Adrenal gland (tissue), 12 donors: ENCODE data around the gene EIF2S2. TPM values are rescaled to one million over a fixed set of nuclear protein-coding genes. Genes with fewer than 3 reads are reported as not detected.

Experiments
- DNase-seq, 7 donors: peaks; one replicate each; pipeline ENCODE4 v3.0.0-alpha.2; 2019 to 2020
- H3K27ac ChIP-seq, 5 donors: fragments of 200-600 bp; sonication (generic) in 4 of 5; 1 replicate in 3 of 5; 2 replicates in 2 of 5; pipeline versions ENCODE4 v1.5.1 to v1.8.0; 2016 to 2020; ENCODE audit warnings: mild to moderate bottlenecking in 1 of 5
- H3K27me3 ChIP-seq: fragments of 200-600 bp; 2 replicates; pipeline ENCODE4 v1.8.0; 2021
- H3K36me3 ChIP-seq, 2 donors: fragments of 200-600 bp; replicated peaks in 1 of 2; 1 replicate in 1 of 2; 2 replicates in 1 of 2; pipeline versions ENCODE4 v1.5.1 to v1.8.0; 2018 to 2022
- H3K4me1 ChIP-seq, 2 donors: fragments of 200-600 bp; replicated peaks in 1 of 2; 1 replicate in 1 of 2; 2 replicates in 1 of 2; pipeline versions ENCODE4 v1.5.1 to v1.8.0; 2018 to 2021
- H3K4me3 ChIP-seq, 4 donors: fragments of 200-600 bp; sonication (generic) in 3 of 4; one replicate each; pipeline ENCODE4 v1.5.1; 2016 to 2018
- H3K9me3 ChIP-seq, 3 donors: fragments of 200-600 bp; sonication (generic) in 1 of 3; replicated peaks in 1 of 3; 1 replicate in 2 of 3; 2 replicates in 1 of 3; pipeline versions ENCODE4 v1.5.1 to v1.8.0; 2016 to 2021
- POLR2A ChIP-seq, 2 donors: fragments of 450-650 bp; IDR thresholded peaks; one replicate each; pipeline ENCODE4 v1.6.1; 2017; ENCODE audit warnings: antibody characterized with exemption in 2 of 2, mild to moderate bottlenecking in 2 of 2, moderate library complexity in 1 of 2
- WGBS, 4 donors: extraction: QIAGEN DNeasy Blood & Tissue Kit in 2 of 4; methylation state at CpG; one replicate each; pipeline versions ENCODE4 v1.1.5 to v1.1.7; 2013 to 2017; 5-methylcytosine and 5-hydroxymethylcytosine counted together
- intact Hi-C, 2 donors: fragments of 100-400 bp; cut with DNase I; formaldehyde crosslinking; loops; one replicate each; pipeline versions ENCODE4 v1.14.1 to v1.15.0; 2022 to 2023
- polyA plus RNA-seq, 3 donors: library from polyadenylated mRNA; stranded (reverse); fragments of 200-250 nt in 2 of 3; fragments of 350-450 nt in 1 of 3; fragmentation: Illumina TruSeq in 1 of 3; extraction: RNeasy Lipid Tissue Mini Kit (QIAGEN cat#74804) in 1 of 3; gene quantifications; one replicate each; pipeline ENCODE4 v1.2.3, GENCODE V29; 2013 to 2014
- total RNA-seq, 9 donors: library from RNA; depleted of rRNA in 4 of 9; stranded (reverse); fragments of >200 nt in 4 of 9; fragments of 120-200 nt in 1 of 9; fragmentation: NEBNext Ultra II Directional in 1 of 9; extraction: Animal tissue kit (Norgen Biotek cat#: 25700) in 1 of 9; gene quantifications; one replicate each; pipeline versions ENCODE4 v1.1.0 to v1.2.4, GENCODE V29; 2013 to 2023
- TF ChIP-seq, protein P1 (sequence below), 6 experiments: fragments of 450-650 bp in 4 of 6; fragments of 200-600 bp in 2 of 6; sonication (generic) in 1 of 6; IDR thresholded peaks; 1 replicate in 5 of 6; 2 replicates in 1 of 6; pipeline versions ENCODE4 v1.5.1 to v1.8.0; 2016 to 2021; ENCODE audit warnings: antibody characterized with exemption in 6 of 6, mild to moderate bottlenecking in 2 of 6, moderate library complexity in 1 of 6
- donor health status: healthy with polysubstance abuse.
- donor health status: Bipolar disorder and iron deficiency.
- donor health status: DM: yes; HTN: yes; CAD: no.
- donor health status: DM: no; HTN: no; CAD: no.
- donor health status: DM: no; HTN: no; CAD: no.
- donor health status: DM: yes; HTN: yes; CAD: no.

EIF2S2 gene
- total and polyA plus RNA-seq, 12 donors = 26.7 to 204 (median 49.9) TPM

- intact Hi-C loops = no loop called here
- H3K36me3 ChIP-seq = peaks cover 0 to 16% of the 10 kb centered on the region in 2 donors
- no peaks in the 10 kb centered on the region for H3K9me3 ChIP-seq
- no peak overlapping the region for H3K4me3 ChIP-seq
- DNase-seq = no peak
- no peak overlapping the region for H3K27ac ChIP-seq
- WGBS, 4 donors = 78 to 86% (median 81%) methylated on average over 4 of the region's 4 CpGs
- TF ChIP-seq, protein P1, sequence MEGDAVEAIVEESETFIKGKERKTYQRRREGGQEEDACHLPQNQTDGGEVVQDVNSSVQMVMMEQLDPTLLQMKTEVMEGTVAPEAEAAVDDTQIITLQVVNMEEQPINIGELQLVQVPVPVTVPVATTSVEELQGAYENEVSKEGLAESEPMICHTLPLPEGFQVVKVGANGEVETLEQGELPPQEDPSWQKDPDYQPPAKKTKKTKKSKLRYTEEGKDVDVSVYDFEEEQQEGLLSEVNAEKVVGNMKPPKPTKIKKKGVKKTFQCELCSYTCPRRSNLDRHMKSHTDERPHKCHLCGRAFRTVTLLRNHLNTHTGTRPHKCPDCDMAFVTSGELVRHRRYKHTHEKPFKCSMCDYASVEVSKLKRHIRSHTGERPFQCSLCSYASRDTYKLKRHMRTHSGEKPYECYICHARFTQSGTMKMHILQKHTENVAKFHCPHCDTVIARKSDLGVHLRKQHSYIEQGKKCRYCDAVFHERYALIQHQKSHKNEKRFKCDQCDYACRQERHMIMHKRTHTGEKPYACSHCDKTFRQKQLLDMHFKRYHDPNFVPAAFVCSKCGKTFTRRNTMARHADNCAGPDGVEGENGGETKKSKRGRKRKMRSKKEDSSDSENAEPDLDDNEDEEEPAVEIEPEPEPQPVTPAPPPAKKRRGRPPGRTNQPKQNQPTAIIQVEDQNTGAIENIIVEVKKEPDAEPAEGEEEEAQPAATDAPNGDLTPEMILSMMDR (IDR thresholded peaks at IDR 0.05) = no peak
- TF ChIP-seq POLR2A (IDR thresholded peaks at IDR 0.05) = no peak
- no peaks in the 10 kb centered on the region for H3K27me3 ChIP-seq
- H3K4me1 ChIP-seq = peaks cover 24 to 72% of the 10 kb centered on the region in 2 donors
Observed at GRCh38 chr20:34108616-34109174, 3.3 kb downstream of the EIF2S2 start.

DNA sequence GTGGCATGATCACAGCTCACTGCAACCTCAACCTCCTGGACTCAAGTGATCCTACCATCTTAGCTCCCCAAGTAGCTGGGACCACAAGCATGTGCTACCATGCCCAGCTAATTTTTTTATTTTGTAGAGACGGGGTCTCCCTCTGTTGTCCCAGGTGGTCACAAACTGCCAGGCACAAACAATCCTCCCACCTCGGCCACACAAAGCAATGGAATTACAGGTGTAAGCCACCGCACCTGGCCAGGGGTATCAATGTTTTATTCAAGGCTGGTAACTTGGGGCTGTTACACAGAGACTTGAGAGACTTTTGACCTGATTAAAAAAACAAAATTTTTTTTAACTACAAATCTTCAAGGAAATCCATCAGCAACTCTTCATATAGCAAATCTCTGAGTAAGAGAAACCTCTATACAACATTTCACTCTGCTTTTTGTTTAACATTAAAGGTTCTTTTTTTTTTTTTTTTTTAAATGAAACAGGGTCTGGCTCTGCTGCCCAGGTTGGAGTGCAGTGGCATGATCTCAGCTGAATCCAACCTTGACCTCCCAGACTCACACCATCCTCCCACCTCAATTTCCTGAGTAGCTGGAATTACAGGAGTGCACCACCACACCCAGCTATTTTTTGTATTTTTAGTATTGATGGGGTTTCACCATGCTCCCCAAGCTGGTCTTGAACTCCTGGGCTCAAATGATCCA, 5.9 kb downstream of the EIF2S2 start:
- WGBS, 4 donors = 90 to 100% (median 94%) methylated on average over 3 of the region's 3 CpGs

GRCh38 chr20:34104059-34104458, 8.0 kb downstream of the EIF2S2 start:
- H3K4me3 ChIP-seq = no peak overlapping the region
- 81 to 93% (median 81%) methylated on average over 3 of the region's 3 CpGs for WGBS, 4 donors
- H3K27ac ChIP-seq = no peak overlapping the region
- TF ChIP-seq POLR2A (IDR thresholded peaks at IDR 0.05) = no peak
- TF ChIP-seq, protein P1 (IDR thresholded peaks at IDR 0.05) = no peak
- no peaks in the 10 kb centered on the region for H3K9me3 ChIP-seq
- no peaks in the 10 kb centered on the region for H3K27me3 ChIP-seq
- DNase-seq = no peak
- H3K36me3 ChIP-seq = peaks cover 0 to 60% of the 10 kb centered on the region in 2 donors
- intact Hi-C loops = no loop called here
- peaks cover 9 to 62% of the 10 kb centered on the region in 2 donors for H3K4me1 ChIP-seq

More for the DNA sequence above, 5.9 kb downstream of the EIF2S2 start:
- no peak for TF ChIP-seq POLR2A (IDR thresholded peaks at IDR 0.05)
- TF ChIP-seq, protein P1 (IDR thresholded peaks at IDR 0.05) = no peak
- H3K27ac ChIP-seq = no peak overlapping the region
- intact Hi-C loops = no loop called here
- no peaks in the 10 kb centered on the region for H3K27me3 ChIP-seq
- H3K9me3 ChIP-seq = no peaks in the 10 kb centered on the region
- peaks cover 0 to 41% of the 10 kb centered on the region in 2 donors for H3K36me3 ChIP-seq
- no peak for DNase-seq
- no peak overlapping the region for H3K4me3 ChIP-seq
- H3K4me1 ChIP-seq = peaks cover 24 to 83% of the 10 kb centered on the region in 2 donors

DNA sequence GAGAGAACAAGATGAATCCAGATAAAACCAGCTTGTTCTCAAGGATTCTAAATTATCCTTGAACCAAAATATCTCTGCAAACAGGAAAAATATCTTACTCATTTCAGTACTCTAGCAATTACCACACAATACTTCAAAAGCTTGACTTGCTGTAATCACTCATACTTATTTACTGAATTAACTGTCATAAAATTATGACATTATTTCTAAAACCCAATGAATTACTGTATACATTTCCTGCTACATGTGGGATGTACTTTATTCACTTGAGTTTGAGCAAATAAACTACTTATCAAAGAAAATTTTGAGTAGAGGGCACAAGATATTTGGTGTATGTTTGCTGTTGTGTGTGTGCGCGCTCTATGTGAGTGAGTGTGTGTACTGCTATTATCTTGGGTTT, 9.7 kb downstream of the EIF2S2 start:
- intact Hi-C loops = no loop called here
- DNase-seq = no peak
- peaks cover 0 to 76% of the 10 kb centered on the region in 2 donors for H3K36me3 ChIP-seq
- no peaks in the 10 kb centered on the region for H3K27me3 ChIP-seq
- H3K4me1 ChIP-seq = peaks cover 0 to 45% of the 10 kb centered on the region in 2 donors
- no peaks in the 10 kb centered on the region for H3K9me3 ChIP-seq
- 92 to 99% (median 96%) methylated on average over 2 of the region's 2 CpGs for WGBS, 4 donors
- TF ChIP-seq, protein P1 (IDR thresholded peaks at IDR 0.05) = no peak
- no peak for TF ChIP-seq POLR2A (IDR thresholded peaks at IDR 0.05)
- H3K4me3 ChIP-seq = no peak overlapping the region
- H3K27ac ChIP-seq = peak overlapping the region in 2 of 5 donors; percentile 48 to 68
